Breast epithelium (tissue), 3 donors: ENCODE measurements around the gene SEPHS2.

Experiments used
- POLR2A ChIP-seq: fragments of 450-650 bp; IDR thresholded peaks from one replicate; pipeline ENCODE4 v1.6.1; 2016; ENCODE audit warnings: antibody characterized with exemption, mild to moderate bottlenecking, moderate library complexity
- POLR2AphosphoS5 ChIP-seq, 3 donors: sonication (generic); formaldehyde crosslinking; IDR thresholded peaks; one replicate each; pipeline ENCODE4 v1.6.1; 2017; ENCODE audit warnings: antibody characterized with exemption in 3 of 3
- TF ChIP-seq, protein P1 (sequence below), 3 donors: fragments of 450-650 bp; IDR thresholded peaks; one replicate each; pipeline ENCODE4 v1.5.1; 2016 to 2017; ENCODE audit warnings: antibody characterized with exemption in 3 of 3, mild to moderate bottlenecking in 3 of 3, moderate library complexity in 3 of 3

DNA sequence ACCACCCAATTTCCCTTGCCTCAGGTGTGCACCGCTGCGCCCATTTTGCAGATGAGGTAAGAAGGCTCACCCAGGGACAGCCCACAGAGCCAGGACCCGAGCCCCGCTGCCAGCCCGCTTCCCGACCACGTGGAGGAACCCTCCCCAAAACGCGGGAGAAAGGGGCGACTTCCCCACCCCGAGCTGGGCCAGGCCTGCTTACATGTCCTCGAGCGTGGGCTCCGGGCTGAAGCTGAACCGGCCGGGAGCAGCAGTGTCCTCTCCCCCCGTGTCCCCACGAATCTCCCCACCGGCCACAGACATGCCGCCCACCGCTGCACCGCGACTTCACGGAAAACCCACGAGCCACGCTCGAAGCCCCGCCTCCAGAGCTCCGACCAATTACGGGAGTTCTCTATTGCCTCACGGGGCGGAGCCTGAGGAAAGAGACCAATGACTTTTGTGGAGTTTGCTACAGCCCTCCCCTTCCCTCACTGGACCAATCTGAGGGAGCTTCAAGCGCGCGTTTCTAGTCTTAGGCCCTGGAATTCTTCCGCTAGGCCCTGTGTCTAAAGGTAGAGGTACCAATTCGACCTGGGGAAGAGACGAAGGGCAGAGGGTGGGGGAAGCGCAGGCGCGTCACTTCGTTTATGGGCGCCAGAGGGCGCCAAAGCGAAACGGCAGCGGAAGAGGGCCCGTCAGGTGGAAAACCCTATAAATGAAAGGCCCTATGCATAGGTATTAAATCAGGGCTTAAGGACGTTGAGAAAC is 15.8 kb downstream of the SEPHS2 start, which contains the start of gene DCTPP1:
- TF ChIP-seq POLR2AphosphoS5 (IDR thresholded peaks at IDR 0.05) = peak; percentile 78 to 86 (median 82)
- TF ChIP-seq, protein P1, sequence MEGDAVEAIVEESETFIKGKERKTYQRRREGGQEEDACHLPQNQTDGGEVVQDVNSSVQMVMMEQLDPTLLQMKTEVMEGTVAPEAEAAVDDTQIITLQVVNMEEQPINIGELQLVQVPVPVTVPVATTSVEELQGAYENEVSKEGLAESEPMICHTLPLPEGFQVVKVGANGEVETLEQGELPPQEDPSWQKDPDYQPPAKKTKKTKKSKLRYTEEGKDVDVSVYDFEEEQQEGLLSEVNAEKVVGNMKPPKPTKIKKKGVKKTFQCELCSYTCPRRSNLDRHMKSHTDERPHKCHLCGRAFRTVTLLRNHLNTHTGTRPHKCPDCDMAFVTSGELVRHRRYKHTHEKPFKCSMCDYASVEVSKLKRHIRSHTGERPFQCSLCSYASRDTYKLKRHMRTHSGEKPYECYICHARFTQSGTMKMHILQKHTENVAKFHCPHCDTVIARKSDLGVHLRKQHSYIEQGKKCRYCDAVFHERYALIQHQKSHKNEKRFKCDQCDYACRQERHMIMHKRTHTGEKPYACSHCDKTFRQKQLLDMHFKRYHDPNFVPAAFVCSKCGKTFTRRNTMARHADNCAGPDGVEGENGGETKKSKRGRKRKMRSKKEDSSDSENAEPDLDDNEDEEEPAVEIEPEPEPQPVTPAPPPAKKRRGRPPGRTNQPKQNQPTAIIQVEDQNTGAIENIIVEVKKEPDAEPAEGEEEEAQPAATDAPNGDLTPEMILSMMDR (IDR thresholded peaks at IDR 0.05) = peak; percentile 80 to 96 (median 89)
- no peak for TF ChIP-seq POLR2A
